NOMO-1 treated with DMSO at 0.1 percent for 48 hours (cell line): ENCODE results near the gene SCYGR3.

ENCODE experiments used
- DNase-seq: peaks from one replicate; lab custom pipeline; 2025; ENCODE audit not compliant: unreplicated experiment; lab: John Stamatoyannopoulos, UW

Gene SCYGR3, protein sequence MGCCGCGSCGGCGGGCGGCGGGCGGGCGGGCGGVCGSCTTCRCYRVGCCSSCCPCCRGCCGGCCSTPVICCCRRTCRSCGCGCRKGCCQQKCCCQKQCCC

DNA sequence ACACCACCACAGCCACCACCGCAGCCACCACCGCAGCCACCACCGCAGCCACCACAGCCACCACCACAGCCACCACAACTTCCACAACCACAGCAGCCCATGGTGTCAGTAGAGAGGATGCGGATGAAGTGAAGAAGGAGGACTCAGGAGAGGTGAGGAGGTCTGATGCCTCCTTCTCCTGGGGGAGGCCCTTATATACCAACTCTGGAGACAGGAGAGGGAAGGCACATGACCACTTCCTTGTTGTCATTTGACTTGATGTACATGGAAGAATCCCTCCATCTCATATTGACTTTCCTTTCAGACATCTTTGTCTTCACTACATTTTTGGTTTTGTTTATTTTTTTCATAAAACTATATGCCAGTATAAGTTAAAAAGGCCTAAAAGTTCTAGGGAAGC is at the start of gene SCYGR3:
Gene SCYGR3, minus strand, starts transcription at position 101 of the 400 bp plus-strand sequence. Its CDS starts 0 bp downstream, at position 101.
- no peak for DNase-seq

- DNase-seq = no peak
Measured at GRCh38 chr2:227661827-227662226, 47.2 kb upstream of the SCYGR3 start.

GRCh38 chr2:227661025-227661649 is 46.5 kb upstream of the SCYGR3 start:
- no peak for DNase-seq

DNA sequence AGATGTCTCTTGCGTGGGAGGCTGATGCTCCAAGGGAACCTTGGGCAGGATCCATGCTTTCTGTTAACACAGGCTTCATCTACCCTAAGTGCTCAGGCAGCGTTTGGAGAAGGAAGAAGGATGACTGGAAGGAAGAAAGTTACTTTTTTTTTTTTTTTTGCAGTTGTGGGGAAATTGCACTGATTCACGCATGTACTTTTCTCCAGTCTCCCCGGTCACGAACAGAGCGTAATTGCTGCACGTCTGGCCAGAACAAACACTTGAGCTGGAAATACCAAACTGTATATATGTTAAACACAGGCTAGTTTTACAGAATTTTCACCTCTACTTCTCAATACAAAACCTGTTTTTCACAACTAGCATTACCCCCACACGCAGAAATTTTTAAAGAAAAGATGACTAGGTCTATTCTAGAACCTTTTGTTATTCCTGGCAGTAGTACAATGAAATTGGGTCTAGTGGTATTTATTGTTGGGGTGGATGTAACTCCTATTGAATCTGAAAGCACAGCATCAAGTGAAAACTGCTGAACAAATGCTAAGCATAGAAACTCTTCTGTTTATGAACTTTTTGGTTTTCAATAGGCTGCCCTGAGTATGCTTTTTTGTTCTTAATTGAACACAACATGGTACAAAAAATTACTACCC is 42.7 kb upstream of the SCYGR3 start:
- DNase-seq = no peak

- peak; percentile 24 for DNase-seq
Measured at GRCh38 chr2:227655454-227655853, 40.8 kb upstream of the SCYGR3 start.

DNA sequence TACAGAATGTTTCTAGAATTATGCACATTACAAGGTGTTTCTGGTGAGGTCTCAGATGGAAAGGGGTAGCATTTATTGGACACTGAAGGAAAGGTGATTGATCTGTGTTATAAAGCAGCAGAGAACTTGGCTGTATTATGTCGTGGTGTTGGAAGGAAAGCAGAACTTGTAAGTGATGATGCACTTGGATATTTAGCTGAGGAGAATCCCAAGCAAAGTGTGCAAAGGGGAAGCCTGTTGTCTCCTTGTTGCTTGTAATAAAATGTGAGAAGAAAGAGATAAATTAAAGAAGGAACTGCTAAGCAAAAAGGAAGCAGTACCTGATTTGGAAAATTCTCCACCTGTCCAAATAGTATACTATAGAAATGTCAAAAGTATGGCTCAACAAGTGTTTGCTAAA is 39.8 kb upstream of the SCYGR3 start:
- no peak for DNase-seq

GRCh38 chr2:227653419-227653818 is 38.8 kb upstream of the SCYGR3 start:
- DNase-seq = no peak

DNA sequence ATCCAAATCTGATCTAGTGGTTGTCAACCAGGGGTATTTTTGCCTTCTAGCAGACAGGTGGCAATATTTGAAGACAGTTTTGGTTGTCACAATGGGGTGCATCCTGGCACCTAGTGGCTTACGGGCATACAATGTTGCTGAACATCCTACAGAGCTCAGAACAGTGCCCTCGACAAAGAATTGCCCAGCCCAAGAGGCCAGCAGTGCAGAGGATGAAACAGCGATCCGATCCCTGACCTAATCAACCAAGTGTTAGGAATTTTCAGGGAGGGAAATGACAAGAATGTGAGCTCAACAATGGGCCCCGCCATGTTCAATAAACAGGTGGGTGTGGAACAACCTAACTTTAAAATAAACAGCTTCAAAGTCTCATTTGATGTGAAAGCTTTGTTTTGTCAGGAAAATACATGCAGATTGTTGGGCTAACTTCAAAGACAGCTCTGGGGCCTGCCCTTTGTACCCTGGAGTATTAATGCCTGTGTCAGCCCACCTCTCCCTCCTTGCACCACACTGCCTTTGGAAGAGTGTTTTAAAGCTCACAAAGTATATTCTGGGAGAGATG is 29.4 kb upstream of the SCYGR3 start:
- no peak for DNase-seq

DNA sequence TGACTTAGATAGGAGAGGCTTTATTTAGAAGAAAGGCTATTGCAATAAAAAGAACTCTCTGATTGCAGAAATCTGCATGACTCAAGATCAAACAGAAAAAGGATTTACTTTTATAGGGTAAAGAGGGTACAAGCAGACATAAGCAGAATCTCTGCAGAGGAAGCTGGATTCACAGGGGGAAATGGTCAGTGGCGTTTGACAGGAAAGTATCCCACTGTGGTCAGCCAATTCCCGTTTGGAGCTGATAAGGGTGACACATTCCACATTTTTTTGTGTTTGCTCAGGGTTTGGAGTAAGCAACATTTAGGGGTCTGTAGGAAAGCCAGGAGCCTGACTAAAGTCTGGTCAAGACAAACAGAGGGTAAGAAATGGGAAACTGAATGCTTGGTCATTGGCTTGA is 28.0 kb upstream of the SCYGR3 start:
- DNase-seq = no peak

- DNase-seq = no peak
Measured at GRCh38 chr2:227634201-227634600, 19.6 kb upstream of the SCYGR3 start.

GRCh38 chr2:227632827-227633226 is 18.2 kb upstream of the SCYGR3 start:
- DNase-seq = no peak

DNA sequence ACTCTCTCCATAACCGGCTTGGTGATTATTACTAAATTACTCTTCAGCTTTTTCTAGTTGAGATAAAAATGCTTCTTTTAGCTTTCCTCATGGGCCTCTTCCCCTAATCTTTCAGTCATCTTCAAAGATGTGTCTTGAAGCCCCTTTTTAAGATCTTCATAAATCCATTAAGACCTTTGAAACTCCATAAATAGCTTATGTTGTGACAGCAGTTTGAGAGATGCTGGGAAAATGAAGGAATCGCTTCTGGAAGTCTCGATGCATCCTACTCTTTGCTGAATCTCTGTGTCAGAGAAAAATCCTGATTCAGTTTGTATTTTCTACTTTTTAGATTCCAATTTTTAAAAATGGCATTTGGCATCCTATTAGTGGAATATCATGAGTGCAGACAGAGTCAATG is 15.7 kb upstream of the SCYGR3 start:
- DNase-seq = no peak

- DNase-seq = no peak
Measured at GRCh38 chr2:227629435-227629834, 14.8 kb upstream of the SCYGR3 start.

DNA sequence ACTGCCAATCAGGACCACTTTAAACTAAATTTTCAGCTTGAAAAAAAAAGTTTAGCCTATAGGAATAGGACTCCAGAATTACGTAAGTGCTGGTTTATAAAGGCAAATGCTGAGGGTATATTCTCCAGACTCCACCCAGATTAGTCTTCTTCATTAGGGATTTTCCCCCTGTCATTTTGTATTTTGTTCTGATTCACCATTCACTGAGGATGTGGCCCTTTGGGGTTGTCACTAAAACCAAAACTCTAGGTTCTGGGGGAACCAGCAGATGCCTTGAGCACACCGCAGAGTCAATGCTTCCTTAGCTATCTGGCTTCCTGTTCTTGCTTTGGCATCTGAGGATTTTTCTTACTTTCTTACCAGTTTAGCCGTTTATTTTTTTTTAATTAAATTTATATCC is 13.1 kb upstream of the SCYGR3 start:
- no peak for DNase-seq

DNA sequence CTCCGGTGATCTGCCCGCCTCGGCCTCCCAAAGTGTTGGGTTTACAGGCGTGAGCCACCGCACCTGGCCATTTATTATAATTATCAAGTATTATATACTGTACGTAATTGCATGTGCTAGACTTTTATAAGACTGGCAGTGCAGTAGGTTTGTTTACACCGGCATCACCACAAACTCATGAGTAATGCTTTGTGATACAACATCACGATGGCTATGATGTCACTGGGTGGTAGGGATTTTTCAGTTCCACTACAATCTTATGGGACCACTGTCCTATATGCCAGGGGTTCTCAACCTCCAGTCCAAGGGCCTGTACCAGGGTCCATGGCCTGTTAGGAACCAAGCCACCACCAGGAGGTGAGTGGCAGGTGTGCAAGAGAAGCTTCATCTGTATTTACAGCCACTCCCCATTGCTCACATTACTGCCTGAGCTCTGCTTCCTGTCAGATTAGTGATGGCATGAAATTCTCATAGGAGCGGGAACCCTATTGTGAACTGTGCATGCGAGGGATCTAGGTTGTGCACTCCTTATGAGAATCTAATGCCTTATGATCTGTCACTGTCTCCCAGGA is 12.0 kb upstream of the SCYGR3 start:
- DNase-seq = no peak

DNA sequence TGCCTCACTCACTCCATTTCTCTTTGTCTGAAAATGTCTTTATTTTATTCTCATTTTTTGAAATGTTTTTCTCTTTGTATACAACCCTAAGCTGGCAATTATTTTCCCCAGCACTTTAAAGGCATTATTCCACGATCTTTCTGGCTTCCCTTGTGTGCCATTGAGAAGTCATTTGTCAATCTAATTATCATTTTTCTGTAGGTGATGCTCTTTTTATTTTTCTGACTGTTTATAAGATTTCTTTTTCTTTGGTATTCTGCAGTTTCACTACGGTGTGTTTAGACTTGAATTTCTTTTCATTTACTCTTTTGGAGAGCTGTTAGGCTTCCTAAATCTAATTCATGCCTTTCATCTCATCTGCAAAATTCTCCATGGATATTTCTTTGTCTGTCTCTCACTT is 10.8 kb upstream of the SCYGR3 start:
- DNase-seq = no peak

- no peak for DNase-seq
Measured at GRCh38 chr2:227623226-227623625, 8.6 kb upstream of the SCYGR3 start.

DNA sequence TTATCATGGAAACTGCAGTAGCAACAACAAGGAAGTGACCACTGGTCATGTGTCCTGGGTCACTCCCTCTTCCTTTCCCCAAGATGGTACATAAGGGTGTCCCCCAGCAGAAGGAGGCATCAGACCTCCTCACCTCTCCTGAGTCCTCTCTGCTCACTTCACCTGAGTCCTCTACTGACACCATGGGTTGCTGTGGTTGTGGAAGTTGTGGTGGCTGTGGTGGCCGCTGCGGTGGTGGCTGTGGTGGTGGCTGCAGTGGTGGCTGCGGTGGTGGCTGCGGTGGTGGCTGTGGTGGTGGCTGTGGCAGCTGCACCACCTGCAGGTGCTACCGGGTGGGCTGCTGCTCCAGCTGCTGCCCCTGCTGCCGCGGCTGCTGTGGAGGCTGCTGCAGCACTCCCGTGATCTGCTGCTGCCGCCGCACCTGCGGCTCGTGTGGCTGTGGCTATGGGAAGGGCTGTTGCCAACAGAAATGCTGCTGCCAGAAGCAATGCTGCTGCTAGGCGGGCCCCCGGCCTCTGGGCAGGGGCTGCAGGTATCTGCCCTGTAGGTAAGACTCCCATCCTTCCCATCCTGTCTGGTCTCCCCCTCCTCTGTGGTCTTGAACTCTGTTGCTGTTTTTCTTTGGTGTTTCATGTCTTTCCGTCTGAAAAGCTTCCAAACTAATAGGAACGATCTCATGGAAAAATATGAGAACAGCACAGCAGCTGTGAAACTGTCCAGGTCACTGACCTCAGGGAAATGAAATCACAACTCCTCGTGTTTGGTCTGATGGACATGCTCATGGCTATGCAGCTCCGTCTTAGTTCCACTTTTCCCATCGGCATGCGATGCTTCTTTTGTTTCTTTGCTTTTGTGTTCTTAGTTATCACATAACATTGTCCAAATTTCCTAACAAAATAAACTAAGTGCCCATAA is 2.9 kb upstream of the SCYGR3 start, which contains the start of gene SCYGR4:
Gene SCYGR4, plus strand, starts transcription at position 183 of the 915 bp plus-strand sequence. Its CDS starts 0 bp downstream, at position 183.
- DNase-seq = no peak

GRCh38 chr2:227616631-227617030 is 2.0 kb upstream of the SCYGR3 start:
- DNase-seq = no peak

GRCh38 chr2:227615906-227616305 is 1.3 kb upstream of the SCYGR3 start:
- DNase-seq = no peak

GRCh38 chr2:227615181-227615580 is 541 bp upstream of the SCYGR3 start:
- DNase-seq = no peak
